ENCODE results near the gene ZDHHC9. TPM values are rescaled to one million over a fixed set of nuclear protein-coding genes. Genes with fewer than 3 reads are reported as not detected.

Gene ZDHHC9
- total and polyA plus RNA-seq, 4 donors = 17.4 to 74.6 (median 40.6) TPM

- Histone ChIP-seq H3K9me3 (ENCODE audit: control insufficient read depth in 4 of 4, insufficient read depth in 3 of 4, low read length in 3 of 4) (no peaks in the 10 kb centered on the region), H3K27ac (ENCODE audit: low read depth in 1 of 2, low read length in 1 of 2) (no peak overlapping the region), H3K4me3 (no peak overlapping the region), H3K4me1 (ENCODE audit: control insufficient read depth in 5 of 5, insufficient read depth in 5 of 5, low read length in 5 of 5) (peaks cover 0 to 6% (median 0%) of the 10 kb centered on the region in 5 donors), H3K9ac (ENCODE audit: insufficient read depth in 1 of 2, low read length in 2 of 2) (no peak overlapping the region), H3K27me3 (ENCODE audit: control insufficient read depth in 3 of 3, insufficient read depth in 3 of 3, low read length in 2 of 3) (peaks cover 0 to 2% (median 0%) of the 10 kb centered on the region in 3 donors), H3K36me3 (ENCODE audit: control insufficient read depth in 4 of 4, insufficient read depth in 4 of 4, low read length in 4 of 4) (no peaks in the 10 kb centered on the region)
- WGBS, 2 donors = 18 to 45% methylated on average over 19 to 22 of the region's 22 CpGs
- TF ChIP-seq CTCF (IDR thresholded peaks at IDR 0.05; ENCODE audit: control extremely low read depth, extremely low read depth) = no peak
- ATAC-seq (ENCODE audit: insufficient read depth, low FRiP score) (no peak), DNase-seq (peak in 1 of 3 donors; percentile 38)
These were observed 89.3 kb downstream of the ZDHHC9 start for GRCh38 chrX:129754056-129755024.

Small RNA genes lying within 50 kb of the gene (small RNA-seq; reads per million reads assigned to genes)
- not detected for gene RF00017 (ENCODE audit: low replicate concordance)

Other genes starting within 250 kb of the ZDHHC9 start
- gene APLN, start 188.9 kb downstream of the ZDHHC9 start, total RNA-seq = 1 to 10 TPM; 1.8 to 3.9 TPM
- gene APLN, start 188.9 kb downstream of the ZDHHC9 start, polyA plus RNA-seq = 10 to 100 TPM in 1 of 2 donors, 1 to 10 TPM in 1; 7.5 to 10.4 TPM
- 1 to 10 TPM; 1.9 to 2.1 TPM for gene XPNPEP2, start 104.9 kb downstream of the ZDHHC9 start, total RNA-seq
- gene XPNPEP2, start 104.9 kb downstream of the ZDHHC9 start, polyA plus RNA-seq = under 1 TPM; 0.61 to 0.71 TPM
- gene SASH3, start 63.9 kb downstream of the ZDHHC9 start, total RNA-seq = 10 to 100 TPM; 12.0 to 51.7 TPM
- 10 to 100 TPM; 13.5 to 90.1 TPM for gene SASH3, start 63.9 kb downstream of the ZDHHC9 start, polyA plus RNA-seq
- gene UTP14A, start 62.3 kb upstream of the ZDHHC9 start, total RNA-seq = 10 to 100 TPM; 11.7 to 14.0 TPM
- gene UTP14A, start 62.3 kb upstream of the ZDHHC9 start, polyA plus RNA-seq = 10 to 100 TPM; 10.2 to 13.4 TPM
- gene BCORL1, start 138.7 kb upstream of the ZDHHC9 start, total RNA-seq = 10 to 100 TPM; 10.9 to 11.8 TPM
- 1 to 10 TPM; 2.3 to 3.2 TPM for gene BCORL1, start 138.7 kb upstream of the ZDHHC9 start, polyA plus RNA-seq